NB4 (cell line): ENCODE results near the gene MSI2.

Experiments used
- DNase-seq: peaks from one replicate; pipeline ENCODE4 v3.0.0; 2010; ENCODE audit warnings: low read depth
- H3K4me3 ChIP-seq: one replicate; pipeline ENCODE4 v1.5.1; 2011; ENCODE audit warnings: mild to moderate bottlenecking, low read depth, low read length, moderate library complexity
- MYC ChIP-seq: IDR thresholded peaks from 2 replicates; pipeline ENCODE4 v1.6.1; 2011; ENCODE audit warnings: low read depth, low read length
- POLR2A ChIP-seq: IDR thresholded peaks from 2 replicates; pipeline ENCODE4 v1.6.1; 2011; ENCODE audit warnings: mild to moderate bottlenecking; ENCODE audit not compliant: insufficient read length; ENCODE audit errors: extremely low read depth
- TF ChIP-seq, protein P1 (sequence below): IDR thresholded peaks from 2 replicates; pipeline ENCODE4 v1.6.1; 2011; ENCODE audit warnings: low read depth, low read length
- TF ChIP-seq, protein P2 (sequence below): IDR thresholded peaks from one replicate; pipeline ENCODE4 v1.5.1; 2012; ENCODE audit warnings: low read depth, low read length

The MSI2 gene

DNA sequence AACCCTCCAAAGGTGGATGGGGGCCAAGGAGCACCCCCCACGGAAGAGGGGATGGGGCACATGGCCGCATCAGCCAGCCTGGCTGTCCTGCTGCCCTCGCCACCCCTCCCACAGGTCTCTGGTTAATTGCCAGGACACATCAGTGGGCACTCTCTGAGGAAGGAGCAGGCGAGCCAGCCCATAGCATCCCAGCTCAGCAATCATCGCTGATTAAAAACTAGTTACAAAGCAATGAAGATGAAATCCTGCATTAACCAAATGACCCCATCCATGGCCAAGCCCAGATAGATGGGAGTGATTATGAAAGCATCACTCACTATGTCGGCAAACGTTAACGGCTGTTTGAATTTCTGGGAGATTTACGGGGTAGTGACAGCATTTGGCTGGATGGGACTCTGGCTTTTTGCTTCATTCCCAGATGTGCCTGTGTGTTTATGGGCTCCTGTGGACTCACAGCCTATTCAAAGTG is 443.5 kb downstream of the MSI2 start:
- no peak overlapping the region for H3K4me3 ChIP-seq
- DNase-seq, result no peak
- TF ChIP-seq MYC (no peak), POLR2A (no peak)
- TF ChIP-seq, protein P1, sequence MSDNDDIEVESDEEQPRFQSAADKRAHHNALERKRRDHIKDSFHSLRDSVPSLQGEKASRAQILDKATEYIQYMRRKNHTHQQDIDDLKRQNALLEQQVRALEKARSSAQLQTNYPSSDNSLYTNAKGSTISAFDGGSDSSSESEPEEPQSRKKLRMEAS, result no peak
- TF ChIP-seq, protein P2, sequence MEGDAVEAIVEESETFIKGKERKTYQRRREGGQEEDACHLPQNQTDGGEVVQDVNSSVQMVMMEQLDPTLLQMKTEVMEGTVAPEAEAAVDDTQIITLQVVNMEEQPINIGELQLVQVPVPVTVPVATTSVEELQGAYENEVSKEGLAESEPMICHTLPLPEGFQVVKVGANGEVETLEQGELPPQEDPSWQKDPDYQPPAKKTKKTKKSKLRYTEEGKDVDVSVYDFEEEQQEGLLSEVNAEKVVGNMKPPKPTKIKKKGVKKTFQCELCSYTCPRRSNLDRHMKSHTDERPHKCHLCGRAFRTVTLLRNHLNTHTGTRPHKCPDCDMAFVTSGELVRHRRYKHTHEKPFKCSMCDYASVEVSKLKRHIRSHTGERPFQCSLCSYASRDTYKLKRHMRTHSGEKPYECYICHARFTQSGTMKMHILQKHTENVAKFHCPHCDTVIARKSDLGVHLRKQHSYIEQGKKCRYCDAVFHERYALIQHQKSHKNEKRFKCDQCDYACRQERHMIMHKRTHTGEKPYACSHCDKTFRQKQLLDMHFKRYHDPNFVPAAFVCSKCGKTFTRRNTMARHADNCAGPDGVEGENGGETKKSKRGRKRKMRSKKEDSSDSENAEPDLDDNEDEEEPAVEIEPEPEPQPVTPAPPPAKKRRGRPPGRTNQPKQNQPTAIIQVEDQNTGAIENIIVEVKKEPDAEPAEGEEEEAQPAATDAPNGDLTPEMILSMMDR, result no peak

DNA sequence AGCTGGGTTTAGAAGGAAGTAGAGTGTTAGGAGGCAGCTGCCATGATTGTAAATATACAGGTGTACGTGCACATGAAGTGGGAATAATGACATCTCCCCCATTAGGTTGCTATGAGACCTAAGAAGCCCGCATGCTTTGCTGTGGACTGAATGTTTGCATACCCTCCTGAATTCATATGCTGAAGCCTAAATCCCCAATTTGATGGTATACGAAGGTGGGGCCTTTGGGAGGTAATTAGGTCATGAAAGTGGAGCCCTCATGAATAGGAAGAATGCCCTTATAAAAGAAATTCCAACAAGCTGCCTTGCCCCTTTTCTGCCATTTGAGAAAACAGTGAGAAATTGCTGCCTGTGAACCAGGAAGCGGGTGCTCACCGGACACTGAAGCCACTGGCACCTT is 444.8 kb downstream of the MSI2 start:
- no peak for DNase-seq
- TF ChIP-seq, protein P2, result no peak
- TF ChIP-seq POLR2A, result no peak

DNA sequence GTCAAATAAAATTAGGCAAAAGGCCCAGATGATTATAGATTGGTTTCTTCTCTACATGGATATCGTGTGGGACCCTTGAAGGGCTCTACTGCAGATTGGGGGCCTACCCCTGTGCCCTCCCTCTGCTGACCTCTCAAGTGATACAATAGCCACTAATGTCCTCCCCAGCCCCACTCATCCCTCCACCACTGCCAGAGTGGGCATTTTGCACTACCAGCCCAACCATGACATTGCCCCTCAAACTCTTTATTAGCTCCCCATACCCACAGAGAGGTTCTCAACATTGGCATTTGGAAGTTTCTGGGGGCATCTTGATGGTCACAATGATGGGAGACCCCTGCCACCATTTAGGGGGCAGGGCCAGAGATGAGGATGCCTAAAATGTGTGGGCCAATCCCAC is 446.9 kb downstream of the MSI2 start:
- DNase-seq, result no peak
- no peak for TF ChIP-seq MYC
- TF ChIP-seq, protein P1, result no peak
- TF ChIP-seq, protein P2, result no peak
- no peak for TF ChIP-seq POLR2A
- H3K4me3 ChIP-seq, result no peak overlapping the region

More for the DNA sequence above, 444.8 kb downstream of the MSI2 start:
- no peak overlapping the region for H3K4me3 ChIP-seq

DNA sequence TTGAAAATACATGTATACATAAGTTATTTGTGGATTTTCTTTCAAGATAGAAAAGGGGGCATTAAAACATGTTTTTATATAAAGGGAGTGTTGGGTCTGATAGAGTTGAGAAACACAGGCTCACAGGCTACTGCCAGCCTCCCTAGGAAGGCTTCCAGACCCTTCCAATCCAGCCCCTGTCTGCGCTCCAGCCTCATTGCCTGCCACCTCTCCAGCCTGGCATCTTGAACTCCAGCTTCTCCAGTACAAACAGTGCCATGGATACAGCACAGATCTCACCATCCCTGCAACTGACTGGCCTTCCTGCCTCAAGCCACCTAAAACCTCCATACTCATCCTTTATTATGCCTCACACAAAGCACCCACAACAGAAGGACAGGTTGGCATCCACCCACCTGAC is 448.1 kb downstream of the MSI2 start:
- TF ChIP-seq POLR2A, result no peak
- TF ChIP-seq, protein P1, result no peak
- TF ChIP-seq, protein P2, result no peak
- TF ChIP-seq MYC, result no peak
- H3K4me3 ChIP-seq, result no peak overlapping the region
- DNase-seq, result no peak

DNA sequence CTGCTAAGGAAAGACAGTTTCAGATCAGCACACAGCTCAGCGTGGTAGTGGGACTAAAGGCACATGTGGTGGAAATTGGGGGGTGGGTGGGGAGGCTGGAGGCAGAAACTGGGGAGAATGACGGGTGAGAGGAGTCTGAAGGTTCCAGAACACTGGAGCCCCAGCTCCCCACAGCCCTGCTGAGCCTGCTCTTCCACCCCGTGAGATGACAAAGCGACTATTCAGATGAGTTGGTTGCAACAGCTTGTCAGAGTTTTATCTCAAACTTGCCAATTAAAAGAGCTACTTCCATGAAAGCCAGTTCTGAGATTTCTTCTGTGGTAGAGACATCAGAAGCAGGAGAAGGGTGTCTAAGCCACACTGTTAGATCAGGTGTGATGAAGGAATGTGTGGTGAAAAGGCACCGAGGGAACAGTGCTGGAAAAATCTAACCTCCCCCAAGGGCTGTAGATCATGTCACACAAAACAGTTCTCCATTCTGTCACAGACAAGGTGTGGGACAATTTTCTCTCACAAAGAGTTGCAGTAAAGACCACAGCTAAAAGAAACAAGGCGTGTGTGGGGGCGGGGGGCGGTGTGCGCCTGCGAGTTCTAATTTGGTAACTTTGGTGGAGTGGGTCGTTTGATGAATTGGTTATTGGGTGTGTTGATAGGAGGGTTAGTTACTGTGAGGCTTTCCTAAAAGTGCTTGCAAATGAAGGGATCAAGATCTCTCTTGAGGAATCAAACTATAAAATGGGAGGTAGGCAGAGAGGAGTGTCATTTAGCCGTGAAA is 449.8 kb downstream of the MSI2 start:
- no peak overlapping the region for H3K4me3 ChIP-seq
- DNase-seq, result no peak
- TF ChIP-seq, protein P2, result no peak
- no peak for TF ChIP-seq POLR2A
- TF ChIP-seq MYC, result no peak
- TF ChIP-seq, protein P1, result no peak

DNA sequence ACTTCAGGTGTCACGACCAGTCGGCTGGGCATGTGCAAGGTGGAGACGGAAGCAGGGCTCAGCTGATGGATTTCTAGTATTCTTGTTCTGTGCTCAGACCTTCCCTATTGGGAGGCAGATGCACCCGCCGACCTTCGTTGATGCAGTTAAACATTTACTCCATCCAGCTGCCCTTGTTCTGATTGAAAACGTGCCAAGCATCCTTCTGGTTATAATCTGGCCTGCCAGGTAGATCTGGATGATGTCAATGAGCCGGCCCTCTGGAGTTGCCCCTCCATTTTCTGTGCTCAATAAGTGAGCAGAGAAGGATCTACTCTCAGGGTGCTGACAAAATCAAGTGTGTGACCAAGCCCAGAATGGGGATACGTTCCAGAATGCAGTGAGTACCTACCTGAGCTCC is 450.4 kb downstream of the MSI2 start:
- no peak for TF ChIP-seq MYC
- TF ChIP-seq, protein P1, result no peak
- TF ChIP-seq POLR2A, result no peak
- TF ChIP-seq, protein P2, result no peak
- DNase-seq, result no peak
- no peak overlapping the region for H3K4me3 ChIP-seq
